T-helper 2 cell treated with Interferon-gamma antibody and Interleukin-4, amounts not matched to agents 5 μg/mL and 100 μg/mL, for 36 hours (primary cell): Measurements from ENCODE around the gene PLAAT2.
"Not testable (repeated sequence)": the region's sequence is repeated elsewhere in the genome, so short reads cannot be mapped to it uniquely, and the experiment has no call there.

Experiments
- DNase-seq: peaks from one replicate; pipeline ENCODE4 v3.0.0; 2021; ENCODE audit warnings: low spot score
- H3K27ac Mint-ChIP-seq: one replicate; pipeline ENCODE4 v1.8.0; 2021; ENCODE audit warnings: mild to moderate bottlenecking, mixed read lengths
- H3K27me3 Mint-ChIP-seq: one replicate; pipeline ENCODE4 v1.8.0; 2021; ENCODE audit warnings: low read depth, mixed read lengths
- H3K36me3 Mint-ChIP-seq: one replicate; pipeline ENCODE4 v1.8.0; 2021; ENCODE audit warnings: low read depth, mixed read lengths
- H3K4me1 Mint-ChIP-seq: one replicate; pipeline ENCODE4 v1.8.0; 2021; ENCODE audit warnings: low read depth, mixed read lengths
- H3K4me3 Mint-ChIP-seq: one replicate; pipeline ENCODE4 v1.8.0; 2022; ENCODE audit warnings: mild to moderate bottlenecking, moderate library complexity, mixed read lengths
- H3K9me3 Mint-ChIP-seq: one replicate; pipeline ENCODE4 v1.8.0; 2021; ENCODE audit warnings: mixed read lengths

PLAAT2 gene

DNA sequence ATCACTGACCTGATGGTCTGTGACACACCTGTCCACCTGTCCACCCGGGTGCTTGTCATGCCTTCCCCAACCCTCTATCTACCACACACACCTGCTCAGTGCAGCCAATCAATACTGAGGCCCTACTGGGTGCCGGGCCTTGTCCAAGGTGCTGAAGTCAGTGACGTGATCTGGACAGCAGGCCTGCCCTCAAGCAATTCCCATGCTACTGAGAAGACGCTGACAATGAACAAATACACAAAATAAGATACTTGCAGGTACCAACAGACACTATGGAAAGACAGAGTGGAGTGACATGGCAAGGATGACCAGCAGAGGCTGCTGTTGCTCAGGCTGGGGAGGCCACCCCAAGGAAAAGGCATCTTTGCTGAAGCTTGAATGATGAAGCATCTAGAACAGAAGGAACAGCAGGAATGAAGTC lies 29.8 kb upstream of the PLAAT2 start:
- peaks cover 2% of the 10 kb centered on the region for H3K27me3 Mint-ChIP-seq
- H3K27ac Mint-ChIP-seq: no peak overlapping the region
- no peak for DNase-seq
- no peaks in the 10 kb centered on the region for H3K9me3 Mint-ChIP-seq
- H3K4me3 Mint-ChIP-seq: no peak overlapping the region
- no peaks in the 10 kb centered on the region for H3K36me3 Mint-ChIP-seq
- no peaks in the 10 kb centered on the region for H3K4me1 Mint-ChIP-seq

DNA sequence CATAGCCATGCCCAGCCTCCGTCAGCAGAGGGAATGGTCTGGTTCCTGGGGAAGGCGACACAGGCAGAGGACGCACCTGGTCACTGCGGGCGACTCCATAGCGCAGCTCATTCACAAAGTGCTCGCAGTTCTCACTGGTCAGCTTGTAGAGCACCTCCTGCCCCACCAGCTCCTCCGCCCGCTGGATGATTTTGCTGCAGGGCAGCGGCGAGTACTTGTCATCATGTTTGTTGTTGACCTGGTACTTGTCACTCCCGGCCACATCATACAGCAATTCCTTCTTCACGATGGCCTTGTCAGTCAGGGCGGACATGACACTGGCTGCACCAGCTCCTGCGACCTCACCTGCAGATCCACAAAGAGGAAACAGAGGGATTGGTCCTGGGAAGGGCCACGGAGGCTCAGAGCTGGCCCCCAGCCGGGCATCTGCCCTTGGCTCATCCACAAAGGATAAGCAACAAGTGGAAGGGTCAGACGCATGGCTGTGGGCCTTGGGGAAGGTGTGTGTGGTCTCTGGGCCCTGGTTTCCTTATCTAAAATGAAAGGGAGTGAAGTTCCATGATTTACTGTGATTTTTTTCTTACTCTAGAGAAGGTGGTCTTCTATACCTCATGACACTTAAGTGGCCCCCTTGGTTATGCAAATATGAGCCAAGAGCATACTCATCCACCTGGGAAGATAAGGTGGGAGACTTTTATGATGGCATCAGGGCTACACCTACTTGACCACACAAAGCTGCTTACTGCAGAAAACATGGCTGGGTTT lies 27.0 kb upstream of the PLAAT2 start:
- H3K27ac Mint-ChIP-seq: no peak overlapping the region
- no peaks in the 10 kb centered on the region for H3K36me3 Mint-ChIP-seq
- H3K4me1 Mint-ChIP-seq: no peaks in the 10 kb centered on the region
- DNase-seq: no peak
- H3K9me3 Mint-ChIP-seq: no peaks in the 10 kb centered on the region
- H3K4me3 Mint-ChIP-seq: no peak overlapping the region
- peaks cover 4% of the 10 kb centered on the region for H3K27me3 Mint-ChIP-seq

DNA sequence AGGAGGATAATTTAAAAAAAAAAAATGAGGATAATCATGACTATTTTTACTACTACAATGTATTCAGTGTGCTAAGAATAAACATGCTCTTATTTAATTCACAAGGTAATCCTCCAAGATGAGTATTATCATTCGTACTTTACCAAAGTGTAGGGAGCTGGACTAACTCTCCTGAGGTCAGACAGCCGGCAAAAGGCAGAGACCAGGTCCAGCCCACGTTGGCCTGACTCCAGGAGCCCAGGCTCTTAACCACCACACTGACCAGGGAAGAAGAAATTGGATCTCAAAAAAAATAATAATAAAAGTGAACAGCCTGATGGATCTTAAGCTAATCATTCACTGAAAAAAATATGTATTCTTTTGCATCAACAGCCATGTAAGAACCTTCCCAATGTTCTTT lies 25.8 kb upstream of the PLAAT2 start:
- no peaks in the 10 kb centered on the region for H3K4me1 Mint-ChIP-seq
- H3K36me3 Mint-ChIP-seq: no peaks in the 10 kb centered on the region
- no peak for DNase-seq
- peaks cover 4% of the 10 kb centered on the region for H3K27me3 Mint-ChIP-seq
- H3K4me3 Mint-ChIP-seq: no peak overlapping the region
- no peaks in the 10 kb centered on the region for H3K9me3 Mint-ChIP-seq
- H3K27ac Mint-ChIP-seq: no peak overlapping the region

DNA sequence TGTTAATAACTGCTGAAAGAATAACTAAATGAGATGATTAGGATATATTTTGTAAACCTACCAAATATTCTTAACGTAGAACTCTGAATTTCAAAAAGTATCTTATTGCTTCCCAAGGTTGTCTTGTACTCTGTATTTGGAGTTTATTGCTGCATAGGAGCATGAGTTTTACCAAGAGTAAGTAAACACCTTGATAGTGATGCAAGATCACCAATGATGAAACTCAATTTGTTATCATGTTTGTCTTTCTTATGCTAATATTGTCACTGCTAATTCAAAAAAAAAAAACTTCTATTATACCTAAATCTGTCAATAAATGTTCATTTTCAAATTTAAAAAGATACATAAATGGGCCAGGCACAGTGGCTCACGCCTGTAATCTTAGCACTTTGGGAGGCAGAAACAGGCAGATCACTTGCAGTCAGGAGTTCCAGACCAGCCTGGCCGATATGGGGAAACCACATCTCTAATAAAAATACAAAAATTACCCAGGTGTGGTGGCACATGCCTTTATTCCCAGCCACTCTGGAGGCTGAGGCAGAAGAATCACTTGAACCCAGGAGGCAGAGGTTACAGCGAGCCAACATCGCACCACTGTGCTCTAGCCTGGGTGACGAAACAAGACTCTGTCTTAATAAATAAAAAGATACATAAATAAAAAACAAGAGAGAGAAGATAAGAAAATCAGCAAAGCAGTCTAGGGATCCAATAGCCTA lies 23.4 kb upstream of the PLAAT2 start:
- H3K27ac Mint-ChIP-seq: no peak overlapping the region
- peaks cover 10% of the 10 kb centered on the region for H3K9me3 Mint-ChIP-seq
- peaks cover 12% of the 10 kb centered on the region for H3K4me1 Mint-ChIP-seq
- H3K36me3 Mint-ChIP-seq: peaks cover 4% of the 10 kb centered on the region
- no peak overlapping the region for H3K4me3 Mint-ChIP-seq
- DNase-seq: no peak
- peaks cover 4% of the 10 kb centered on the region for H3K27me3 Mint-ChIP-seq

DNA sequence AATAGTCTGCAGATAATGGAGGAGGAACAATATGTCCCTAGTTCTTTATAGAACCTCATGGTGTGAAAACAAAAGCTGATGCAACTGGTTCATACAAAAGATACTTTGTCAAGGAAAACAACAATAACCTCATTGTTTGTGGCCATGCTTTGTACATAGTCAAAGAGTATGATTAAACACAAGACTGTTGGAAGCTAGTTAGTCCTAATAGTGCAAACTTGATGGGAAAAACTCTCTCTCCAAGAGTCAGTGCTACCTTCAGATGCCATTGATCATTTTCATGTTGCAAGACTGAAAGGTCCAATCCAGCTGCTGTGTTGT lies 20.1 kb upstream of the PLAAT2 start:
- Mint-ChIP-seq H3K27ac (no peak overlapping the region), H3K27me3 (peaks cover 3% of the 10 kb centered on the region), H3K9me3 (peaks cover 23% of the 10 kb centered on the region), H3K4me3 (no peak overlapping the region), H3K4me1 (peaks cover 12% of the 10 kb centered on the region), H3K36me3 (peaks cover 9% of the 10 kb centered on the region)
- DNase-seq: no peak

DNA sequence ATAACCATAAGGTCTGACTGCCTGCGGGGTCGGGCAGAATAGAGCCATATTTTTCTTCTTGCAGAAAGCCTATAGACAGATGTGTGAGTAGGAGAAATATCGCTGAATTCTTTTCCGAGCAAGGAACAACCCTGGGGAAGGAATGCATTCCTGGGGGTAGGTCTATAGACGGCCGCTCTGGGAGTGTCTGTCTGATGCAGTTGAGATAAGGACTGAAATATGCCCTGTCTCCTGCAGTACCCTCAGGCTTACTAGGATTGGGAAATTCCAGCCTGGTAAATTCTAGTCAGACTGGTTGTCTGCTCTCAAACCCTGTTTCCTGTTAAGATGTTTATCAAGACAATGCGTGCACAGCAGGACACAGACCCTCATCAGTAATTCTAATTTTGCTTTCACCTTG lies 18.0 kb upstream of the PLAAT2 start:
- H3K9me3 Mint-ChIP-seq: peaks cover 23% of the 10 kb centered on the region
- H3K27ac Mint-ChIP-seq, H3K36me3 Mint-ChIP-seq, DNase-seq, H3K4me3 Mint-ChIP-seq, H3K27me3 Mint-ChIP-seq: not testable (repeated sequence)
- peaks cover 12% of the 10 kb centered on the region for H3K4me1 Mint-ChIP-seq

DNA sequence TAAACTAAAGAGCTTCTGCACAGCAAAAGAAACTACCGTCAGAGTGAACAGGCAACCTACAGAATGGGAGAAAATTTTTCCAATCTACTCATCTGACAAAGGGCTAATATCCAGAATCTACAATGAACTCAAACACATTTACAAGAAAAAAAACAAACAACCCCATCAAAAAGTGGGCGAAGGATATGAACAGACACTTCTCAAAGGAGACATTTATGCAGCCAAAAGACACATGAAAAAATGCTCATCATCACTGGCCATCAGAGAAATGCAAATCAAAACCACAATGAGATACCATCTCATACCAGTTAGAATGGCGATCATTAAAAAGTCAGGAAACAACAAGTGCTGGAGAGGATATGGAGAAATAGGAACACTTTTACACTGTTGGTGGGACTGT lies 15.7 kb upstream of the PLAAT2 start:
- Mint-ChIP-seq H3K4me1 (peaks cover 20% of the 10 kb centered on the region), H3K9me3 (peaks cover 23% of the 10 kb centered on the region)
- H3K27me3 Mint-ChIP-seq: not testable (repeated sequence)

DNA sequence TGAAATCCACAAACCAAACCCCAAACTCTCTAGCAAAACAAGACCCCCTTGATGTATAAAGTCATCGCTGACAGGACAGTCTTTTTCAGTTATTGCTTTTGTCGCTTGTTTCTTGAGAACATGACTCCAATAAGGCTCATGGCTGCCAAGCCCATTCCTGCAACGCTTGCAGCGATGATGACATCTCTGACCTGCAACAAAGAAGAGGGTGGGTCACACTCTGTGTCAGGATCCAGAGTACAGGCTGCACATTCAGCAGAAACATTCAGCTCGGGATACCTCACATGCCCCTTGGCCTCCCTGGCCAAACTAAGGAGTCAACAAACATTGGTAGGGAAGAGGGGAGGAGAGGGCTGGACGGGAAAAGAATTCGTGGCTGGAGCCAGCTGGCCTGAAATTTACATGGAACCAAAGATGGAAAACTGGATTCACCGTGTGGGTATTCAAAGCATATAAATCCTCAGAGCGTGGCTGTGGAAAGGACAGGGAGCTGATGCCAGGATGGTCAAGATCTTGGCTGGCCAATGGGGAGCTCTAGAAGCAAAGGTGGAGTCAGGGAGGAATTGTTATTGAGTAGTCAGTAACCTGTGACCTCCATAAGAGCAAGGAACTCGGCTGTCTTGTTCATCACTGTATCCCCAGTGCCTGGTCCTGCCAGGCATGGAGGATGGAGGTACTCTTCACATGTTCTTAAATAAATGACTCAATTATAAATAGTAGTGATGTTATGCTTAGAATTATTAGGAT lies 11.8 kb upstream of the PLAAT2 start:
- Mint-ChIP-seq H3K27ac (peak overlapping the region; percentile 82), H3K36me3 (peaks cover 3% of the 10 kb centered on the region), H3K4me3 (peak overlapping the region; percentile 79), H3K9me3 (peaks cover 2% of the 10 kb centered on the region), H3K27me3 (peaks cover 18% of the 10 kb centered on the region), H3K4me1 (peaks cover 12% of the 10 kb centered on the region)
- no peak for DNase-seq

More for the DNA sequence above, 15.7 kb upstream of the PLAAT2 start:
- H3K4me3 Mint-ChIP-seq, H3K27ac Mint-ChIP-seq, DNase-seq, H3K36me3 Mint-ChIP-seq: not testable (repeated sequence)

DNA sequence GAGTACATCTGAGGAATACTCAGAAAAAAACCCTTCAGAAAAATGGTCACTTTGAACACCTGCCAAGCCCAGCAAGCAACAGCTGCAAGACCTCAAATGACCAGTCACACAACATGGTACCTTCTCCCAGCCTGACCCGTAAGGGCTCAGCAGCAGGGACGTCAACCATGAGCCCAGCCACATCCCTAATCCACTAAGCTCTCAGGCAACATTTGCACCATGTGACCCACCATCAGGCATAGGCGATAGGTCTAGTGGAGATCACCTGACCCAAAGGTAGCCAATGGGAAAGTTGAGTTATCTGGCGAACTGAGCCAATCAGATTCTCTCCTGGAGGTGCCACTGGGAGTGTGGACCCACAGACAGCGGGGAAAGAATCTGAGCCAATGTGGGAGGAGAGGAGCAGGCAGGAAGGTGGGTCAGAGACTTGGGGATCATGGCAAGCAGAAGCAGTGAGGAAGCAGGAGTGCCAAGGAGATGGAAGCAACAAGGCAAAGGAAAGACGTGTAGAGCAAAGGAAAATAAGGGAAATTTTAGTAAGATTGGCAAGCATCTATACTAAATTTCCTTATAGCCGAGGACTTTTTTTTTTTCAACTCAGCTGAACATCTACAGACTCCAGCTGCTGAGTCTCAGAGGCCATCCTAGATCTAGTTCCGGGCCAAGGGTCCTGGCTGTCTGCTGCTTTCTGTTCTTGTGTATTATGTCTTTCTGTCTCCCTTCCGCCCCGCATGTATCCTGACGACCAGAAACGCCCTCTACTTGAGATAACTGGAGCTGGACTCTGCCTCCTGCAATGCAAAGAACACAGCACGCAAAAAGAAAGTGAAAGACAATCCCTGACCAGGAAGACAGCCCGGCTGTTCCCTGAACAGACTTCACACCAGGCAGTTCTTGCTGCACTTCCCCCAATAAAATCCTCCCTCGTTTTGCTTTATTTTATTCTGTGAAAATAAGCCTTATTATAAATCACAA lies 11.0 kb upstream of the PLAAT2 start:
- Mint-ChIP-seq H3K27me3 (peaks cover 19% of the 10 kb centered on the region), H3K4me1 (peaks cover 12% of the 10 kb centered on the region)

DNA sequence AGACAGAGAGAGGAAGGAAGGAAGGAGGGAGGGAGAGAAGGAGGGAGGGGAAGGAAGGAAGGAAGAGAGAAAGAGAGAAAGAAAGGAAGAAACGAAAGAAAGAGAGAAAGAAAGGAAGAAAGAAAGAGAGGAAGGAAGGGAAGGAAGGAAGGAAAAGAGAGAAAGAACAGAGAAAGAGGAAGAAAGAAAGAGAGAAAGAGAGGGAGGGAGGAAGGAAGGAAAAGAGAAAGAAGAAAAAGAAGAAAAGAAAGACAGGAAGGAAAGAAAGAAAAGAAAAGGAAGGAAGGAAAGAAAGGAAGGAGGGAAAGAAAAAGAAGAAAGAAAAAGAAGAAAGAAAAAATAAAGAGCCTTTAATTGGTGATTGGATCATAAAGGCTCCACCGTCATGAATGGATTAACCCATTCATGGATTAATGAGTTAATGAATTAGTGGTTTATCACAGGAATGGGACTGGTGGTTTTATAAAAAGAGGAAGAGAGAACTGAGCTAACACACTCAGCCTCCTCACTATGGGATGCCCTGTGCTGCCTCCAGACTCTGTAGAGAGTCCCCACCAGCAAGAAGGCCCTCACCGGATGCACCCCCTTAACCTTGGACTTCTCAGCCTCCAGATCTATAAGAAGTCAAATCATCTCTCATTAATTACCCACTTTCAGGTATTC lies 9.0 kb upstream of the PLAAT2 start:
- H3K36me3 Mint-ChIP-seq: peaks cover 1% of the 10 kb centered on the region
- H3K27me3 Mint-ChIP-seq: peaks cover 19% of the 10 kb centered on the region
- no peak for DNase-seq
- peaks cover 22% of the 10 kb centered on the region for H3K4me1 Mint-ChIP-seq
- H3K27ac Mint-ChIP-seq: peak overlapping the region; percentile 26
- no peak overlapping the region for H3K4me3 Mint-ChIP-seq
- no peaks in the 10 kb centered on the region for H3K9me3 Mint-ChIP-seq

More for the DNA sequence above, 11.0 kb upstream of the PLAAT2 start:
- Mint-ChIP-seq H3K27ac (peak overlapping the region; percentile 82), H3K9me3 (no peaks in the 10 kb centered on the region), H3K4me3 (peak overlapping the region; percentile 79), H3K36me3 (peaks cover 3% of the 10 kb centered on the region)
- peak; percentile 23 for DNase-seq

DNA sequence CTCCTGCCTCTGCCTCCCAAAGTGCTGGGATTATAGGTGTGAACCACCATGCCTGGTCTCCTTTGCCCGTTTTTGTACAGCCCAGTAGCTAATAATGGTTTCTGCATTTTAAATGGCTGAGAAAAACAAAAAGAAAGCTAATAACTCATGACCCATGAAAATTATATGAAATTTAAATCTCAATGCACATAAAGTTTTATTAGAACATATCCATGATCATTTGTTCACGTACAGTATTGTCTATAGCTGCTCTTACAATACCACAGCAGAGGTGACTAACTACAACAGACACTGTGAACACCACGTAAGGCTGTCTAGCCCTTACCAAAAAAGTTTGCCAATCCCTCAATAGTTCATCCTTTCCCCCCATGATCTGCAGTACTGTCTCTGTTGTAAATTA lies 6.4 kb upstream of the PLAAT2 start:
- Mint-ChIP-seq H3K36me3 (peaks cover 1% of the 10 kb centered on the region), H3K9me3 (no peaks in the 10 kb centered on the region), H3K4me1 (peaks cover 35% of the 10 kb centered on the region), H3K27ac (no peak overlapping the region), H3K27me3 (peaks cover 19% of the 10 kb centered on the region), H3K4me3 (no peak overlapping the region)
- no peak for DNase-seq

DNA sequence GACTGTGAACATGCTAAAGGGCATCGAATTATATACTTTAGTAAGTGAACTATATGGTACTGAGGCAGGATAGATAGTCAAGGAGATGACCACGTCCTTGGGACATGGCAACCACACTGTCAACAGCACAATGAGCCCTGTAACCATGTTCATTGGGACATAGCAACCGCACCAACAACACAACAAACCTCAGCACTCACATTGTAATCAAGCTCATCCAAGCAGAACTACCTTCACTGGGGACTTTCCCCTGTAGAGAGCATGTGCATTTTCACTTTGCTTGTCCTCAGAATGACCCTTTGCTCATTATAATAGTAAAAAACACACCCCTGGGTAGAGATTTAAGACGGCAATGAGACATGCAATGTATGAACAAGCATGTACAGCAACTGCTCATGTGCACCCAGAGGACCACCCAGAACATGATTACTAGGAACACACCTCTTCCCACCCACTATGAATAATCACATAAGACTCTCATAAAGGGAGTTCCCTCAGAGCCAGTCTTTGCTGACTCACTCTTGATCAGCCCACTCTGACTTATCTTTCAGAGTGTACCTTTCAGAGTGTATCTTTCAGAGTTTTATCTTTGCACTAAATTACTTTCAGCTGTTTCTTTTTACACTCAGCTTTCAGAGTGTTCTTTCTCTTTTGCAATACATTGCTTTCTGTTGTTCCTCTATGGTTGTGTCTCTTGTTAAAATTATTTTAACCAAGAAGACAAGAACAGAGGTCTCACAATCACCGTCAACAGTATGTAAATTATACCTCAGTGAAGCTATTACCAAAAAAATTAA lies 4.1 kb upstream of the PLAAT2 start:
- H3K4me1 Mint-ChIP-seq: peaks cover 42% of the 10 kb centered on the region

More for the DNA sequence above, 4.1 kb upstream of the PLAAT2 start:
- peaks cover 1% of the 10 kb centered on the region for H3K36me3 Mint-ChIP-seq
- peak; percentile 78 for DNase-seq
- no peaks in the 10 kb centered on the region for H3K9me3 Mint-ChIP-seq
- H3K27ac Mint-ChIP-seq: peak overlapping the region; percentile 93
- H3K4me3 Mint-ChIP-seq: peak overlapping the region; percentile 63
- peaks cover 17% of the 10 kb centered on the region for H3K27me3 Mint-ChIP-seq
